Kidney (tissue), 22 donors: ENCODE measurements around the gene ABRACL. TPM values are rescaled to one million over a fixed set of nuclear protein-coding genes. Genes with fewer than 3 reads are reported as not detected.

Source experiments
- DNase-seq, 5 donors: peaks; one replicate each; pipeline ENCODE4 v3.0.0-alpha.2; 2013 to 2020
- FAIRE-seq: peaks from 2 replicates; lab custom pipeline; 2012; peaks lifted over from hg19 to GRCh38; lab: Jason Lieb, UNC
- H3K27ac ChIP-seq, 2 donors: one replicate each; pipeline ENCODE4 v1.7.0; 2013; ENCODE audit warnings: low read depth in 2 of 2, low read length in 2 of 2, inconsistent platforms in 1 of 2
- H3K27me3 ChIP-seq: one replicate; pipeline ENCODE4 v1.7.1; 2013; ENCODE audit warnings: low read length, inconsistent platforms; ENCODE audit not compliant: control insufficient read depth, insufficient read depth
- H3K36me3 ChIP-seq, 3 donors: one replicate each; pipeline versions ENCODE4 v1.7.0 to v1.7.1; 2013; ENCODE audit warnings: low read length in 3 of 3, control low read depth in 1 of 3, inconsistent platforms in 1 of 3; ENCODE audit not compliant: insufficient read depth in 3 of 3, control insufficient read depth in 2 of 3
- H3K4me1 ChIP-seq, 3 donors: one replicate each; pipeline versions ENCODE4 v1.7.0 to v1.7.1; 2013; ENCODE audit warnings: low read length in 3 of 3, inconsistent platforms in 1 of 3, low read depth in 1 of 3; ENCODE audit not compliant: control insufficient read depth in 2 of 3, insufficient read depth in 2 of 3
- H3K4me3 ChIP-seq, 3 donors: one replicate each; pipeline versions ENCODE4 v1.7.0 to v1.8.1; 2013; ENCODE audit warnings: low read length in 3 of 3, control low read depth in 1 of 3, inconsistent platforms in 1 of 3
- H3K9ac ChIP-seq, 3 donors: one replicate each; pipeline versions ENCODE4 v1.7.0 to v1.7.1; 2013; ENCODE audit warnings: low read length in 3 of 3, control low read depth in 1 of 3, inconsistent platforms in 1 of 3
- H3K9me3 ChIP-seq, 3 donors: one replicate each; pipeline versions ENCODE4 v1.7.0 to v1.7.1; 2013; ENCODE audit warnings: low read length in 3 of 3, control low read depth in 1 of 3, inconsistent platforms in 1 of 3; ENCODE audit not compliant: control insufficient read depth in 2 of 3, insufficient read depth in 1 of 3
- CTCF ChIP-seq: IDR thresholded peaks from 3 replicates; pipeline ENCODE4 v1.5.1; 2012; ENCODE audit warnings: mild to moderate bottlenecking, moderate library complexity, borderline replicate concordance; ENCODE audit not compliant: insufficient read depth; ENCODE audit errors: extremely low read depth
- intact Hi-C: fragments of 100-400 bp; cut with DNase I; formaldehyde crosslinking; loops from one replicate; pipeline ENCODE4 v1.11.1; 2022
- long read RNA-seq, 10 donors: library from polyadenylated mRNA in 1 of 10; unstranded in 1 of 10; transcript quantifications; one replicate each; pipeline ENCODE4 v2.0.0 and lab custom pipeline, GENCODE V29; 2021 to 2026
- polyA plus RNA-seq: library from polyadenylated mRNA; stranded (reverse); fragments of 350-450 nt; fragmentation: Illumina TruSeq; extraction: RNeasy Lipid Tissue Mini Kit (QIAGEN cat#74804); gene quantifications from one replicate; pipeline ENCODE4 v1.2.3, GENCODE V29; 2014; ENCODE audit warnings: low read depth, low replicate concordance; ENCODE audit not compliant: insufficient read depth
- total RNA-seq: library from RNA; stranded (reverse); fragmentation: NEBNext Ultra II Directional; extraction: Animal tissue kit (Norgen Biotek cat#: 25700); gene quantifications from one replicate; pipeline ENCODE4 v1.2.1, GENCODE V29; 2021
- donor health status: control.
- donor health status: control.
- donor health status: control.
- donor health status: control.
- donor health status: control.
- donor health status: DM: yes; HTN: yes; CAD: no.
- donor health status: Normal renal cell carcinoma (clear cell type).

The ABRACL gene
- total RNA-seq (24.9 TPM), polyA plus RNA-seq (51.3 TPM)
- long read RNA-seq, donor 1, transcript ABRACL-201 (3 exons, 845 nt): major isoform, 19 of 20 reads
- long read RNA-seq, donor 1, partial matches to known transcripts: 0 of 20 reads
- long read RNA-seq, donor 1, other reads (novel, unspliced or antisense): 0 of 20 reads
- long read RNA-seq, donor 2, transcript ABRACL-201 (3 exons, 845 nt): major isoform, 25 of 34 reads
- long read RNA-seq, donor 2, partial matches to known transcripts: 9 of 34 reads
- long read RNA-seq, donor 2, other reads (novel, unspliced or antisense): 0 of 34 reads
- long read RNA-seq, donor 3, transcript ABRACL-201 (3 exons, 845 nt): major isoform, 27 of 27 reads
- long read RNA-seq, donor 3, partial matches to known transcripts: 0 of 27 reads
- long read RNA-seq, donor 3, other reads (novel, unspliced or antisense): 0 of 27 reads
- long read RNA-seq, donor 4, transcript ABRACL-201 (3 exons, 845 nt): major isoform, 10 of 10 reads
- long read RNA-seq, donor 4, partial matches to known transcripts: 0 of 10 reads
- long read RNA-seq, donor 4, other reads (novel, unspliced or antisense): 0 of 10 reads
- long read RNA-seq, donor 5, partial matches to known transcripts: 0 of 3 reads
- long read RNA-seq, donor 5, other reads (novel, unspliced or antisense): 0 of 3 reads
- long read RNA-seq, donor 6, transcript ABRACL-201 (3 exons, 845 nt): major isoform, 74 of 123 reads
- long read RNA-seq, donor 6, partial matches to known transcripts: 42 of 123 reads
- long read RNA-seq, donor 6, other reads (novel, unspliced or antisense): 7 of 123 reads
- long read RNA-seq, donor 7, partial matches to known transcripts: 2 of 5 reads
- long read RNA-seq, donor 7, other reads (novel, unspliced or antisense): 0 of 5 reads
- long read RNA-seq, donor 8, transcript ABRACL-201 (3 exons, 845 nt): major isoform, 23 of 36 reads
- long read RNA-seq, donor 8, partial matches to known transcripts: 13 of 36 reads
- long read RNA-seq, donor 8, other reads (novel, unspliced or antisense): 0 of 36 reads
- long read RNA-seq, donor 9, transcript ABRACL-201 (3 exons, 845 nt): major isoform, 6 of 6 reads
- long read RNA-seq, donor 9, partial matches to known transcripts: 0 of 6 reads
- long read RNA-seq, donor 9, other reads (novel, unspliced or antisense): 0 of 6 reads
- long read RNA-seq, donor 10, transcript ABRACL-201 (3 exons, 845 nt): major isoform, 20 of 36 reads
- long read RNA-seq, donor 10, partial matches to known transcripts: 16 of 36 reads
- long read RNA-seq, donor 10, other reads (novel, unspliced or antisense): 0 of 36 reads

GRCh38 chr6:139028658-139029469 is at the start of gene ABRACL:
ABRACL (plus strand) TSS chr6:139028745; CDS start chr6:139034161, 5,416 bp downstream.
- Histone ChIP-seq H3K9ac (peak within 1 kb of the TSS; percentile 48 to 72 (median 65)), H3K36me3 (no peaks in the 10 kb centered on the region), H3K27me3 (no peaks in the 10 kb centered on the region), H3K4me1 (peaks cover 2 to 6% (median 5%) of the 10 kb centered on the region in 3 donors), H3K4me3 (peak within 1 kb of the TSS; percentile 83 to 86 (median 84)), H3K27ac (peak within 1 kb of the TSS; percentile 38 to 77), H3K9me3 (no peaks in the 10 kb centered on the region)
- DNase-seq (peak; percentile 83 to 89 (median 86)), FAIRE-seq (no peak)
- no peak for TF ChIP-seq CTCF
- intact Hi-C loops: no loop called here

GRCh38 chr6:138979365-138979764 is 49.2 kb upstream of the ABRACL start:
- Histone ChIP-seq H3K36me3 (no peaks in the 10 kb centered on the region), H3K9ac (no peak overlapping the region), H3K4me1 (peaks cover 0 to 5% (median 0%) of the 10 kb centered on the region in 3 donors), H3K27me3 (no peaks in the 10 kb centered on the region), H3K9me3 (no peaks in the 10 kb centered on the region), H3K4me3 (no peak overlapping the region), H3K27ac (no peak overlapping the region)
- no peak for DNase-seq
- no peak for TF ChIP-seq CTCF
- intact Hi-C loops: no loop called here
- FAIRE-seq: no peak
